GM12874 (cell line): ENCODE results near the gene FBXO47.

Experiments
- CTCF ChIP-seq: IDR thresholded peaks from 2 replicates; pipeline ENCODE4 v1.5.1; 2011; ENCODE audit warnings: low read depth, mild to moderate bottlenecking, control low read depth, low read length, moderate library complexity; ENCODE audit not compliant: insufficient read depth

Gene FBXO47

GRCh38 chr17:38917259-38917658 lies 49.9 kb downstream of the FBXO47 start:
- no peak for TF ChIP-seq CTCF

GRCh38 chr17:38916771-38917170 lies 50.4 kb downstream of the FBXO47 start:
- no peak for TF ChIP-seq CTCF

GRCh38 chr17:38915639-38915995 lies 51.6 kb downstream of the FBXO47 start:
- TF ChIP-seq CTCF: no peak

GRCh38 chr17:38914741-38915638 lies 52.2 kb downstream of the FBXO47 start:
- no peak for TF ChIP-seq CTCF

GRCh38 chr17:38912221-38912813 lies 54.9 kb downstream of the FBXO47 start:
- TF ChIP-seq CTCF: no peak

GRCh38 chr17:38911081-38911730 lies 56.0 kb downstream of the FBXO47 start:
- no peak for TF ChIP-seq CTCF

- TF ChIP-seq CTCF: no peak
Observed at GRCh38 chr17:38910325-38910724, 56.9 kb downstream of the FBXO47 start.
